Ascending aorta (tissue), 2 donors: ENCODE measurements around the gene KCNH3. TPM values are rescaled to one million over a fixed set of nuclear protein-coding genes. Genes with fewer than 3 reads are reported as not detected.

Experiments used
- DNase-seq, 2 donors: peaks; one replicate each; pipeline ENCODE4 v3.0.0-alpha.2; 2019; ENCODE audit warnings: low spot score in 2 of 2
- H3K27ac ChIP-seq, 2 donors: fragments of 200-600 bp; sonication (generic); one replicate each; pipeline ENCODE4 v1.5.1; 2016 to 2017; ENCODE audit warnings: mild to moderate bottlenecking in 1 of 2
- H3K27me3 ChIP-seq: fragments of 200-600 bp; sonication (generic); one replicate; pipeline ENCODE4 v1.5.1; 2017
- H3K36me3 ChIP-seq, 2 donors: fragments of 200-600 bp; sonication (generic); one replicate each; pipeline ENCODE4 v1.5.1; 2016
- H3K4me1 ChIP-seq, 2 donors: fragments of 200-600 bp; sonication (generic); one replicate each; pipeline ENCODE4 v1.5.1; 2016 to 2017; ENCODE audit warnings: mild to moderate bottlenecking in 1 of 2
- H3K4me3 ChIP-seq, 2 donors: fragments of 200-600 bp; sonication (generic); one replicate each; pipeline ENCODE4 v1.5.1; 2016 to 2017; ENCODE audit warnings: mild to moderate bottlenecking in 1 of 2
- H3K9me3 ChIP-seq, 2 donors: fragments of 200-600 bp; sonication (generic); one replicate each; pipeline ENCODE4 v1.5.1; 2016
- intact Hi-C: fragments of 100-400 bp; cut with DNase I; formaldehyde crosslinking; loops from one replicate; pipeline ENCODE4 v1.15.1; 2023
- total RNA-seq: library from RNA; depleted of rRNA; stranded (reverse); fragments of >200 nt; gene quantifications from one replicate; pipeline ENCODE4 v1.1.0, GENCODE V29; 2016
- TF ChIP-seq, protein P1 (sequence below), 3 experiments: fragments of 200-600 bp in 2 of 3; fragments of 450-650 bp in 1 of 3; sonication (generic) in 2 of 3; IDR thresholded peaks; one replicate each; pipeline ENCODE4 v1.5.1; 2016 to 2019; ENCODE audit warnings: antibody characterized with exemption in 3 of 3, mild to moderate bottlenecking in 1 of 3, moderate library complexity in 1 of 3

KCNH3 gene
- total RNA-seq, 1 donor from 2014 or later = not detected

- Histone ChIP-seq H3K27me3 (no peaks in the 10 kb centered on the region), H3K4me1 (no peaks in the 10 kb centered on the region), H3K4me3 (no peak overlapping the region), H3K27ac (no peak overlapping the region), H3K9me3 (no peaks in the 10 kb centered on the region), H3K36me3 (peaks cover 0 to 13% of the 10 kb centered on the region in 2 donors)
- TF ChIP-seq, protein P1, sequence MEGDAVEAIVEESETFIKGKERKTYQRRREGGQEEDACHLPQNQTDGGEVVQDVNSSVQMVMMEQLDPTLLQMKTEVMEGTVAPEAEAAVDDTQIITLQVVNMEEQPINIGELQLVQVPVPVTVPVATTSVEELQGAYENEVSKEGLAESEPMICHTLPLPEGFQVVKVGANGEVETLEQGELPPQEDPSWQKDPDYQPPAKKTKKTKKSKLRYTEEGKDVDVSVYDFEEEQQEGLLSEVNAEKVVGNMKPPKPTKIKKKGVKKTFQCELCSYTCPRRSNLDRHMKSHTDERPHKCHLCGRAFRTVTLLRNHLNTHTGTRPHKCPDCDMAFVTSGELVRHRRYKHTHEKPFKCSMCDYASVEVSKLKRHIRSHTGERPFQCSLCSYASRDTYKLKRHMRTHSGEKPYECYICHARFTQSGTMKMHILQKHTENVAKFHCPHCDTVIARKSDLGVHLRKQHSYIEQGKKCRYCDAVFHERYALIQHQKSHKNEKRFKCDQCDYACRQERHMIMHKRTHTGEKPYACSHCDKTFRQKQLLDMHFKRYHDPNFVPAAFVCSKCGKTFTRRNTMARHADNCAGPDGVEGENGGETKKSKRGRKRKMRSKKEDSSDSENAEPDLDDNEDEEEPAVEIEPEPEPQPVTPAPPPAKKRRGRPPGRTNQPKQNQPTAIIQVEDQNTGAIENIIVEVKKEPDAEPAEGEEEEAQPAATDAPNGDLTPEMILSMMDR (IDR thresholded peaks at IDR 0.05) = no peak
- DNase-seq = no peak
- intact Hi-C loops = no loop called here
Measured at GRCh38 chr12:49519574-49519936, 19.3 kb upstream of the KCNH3 start.

DNA sequence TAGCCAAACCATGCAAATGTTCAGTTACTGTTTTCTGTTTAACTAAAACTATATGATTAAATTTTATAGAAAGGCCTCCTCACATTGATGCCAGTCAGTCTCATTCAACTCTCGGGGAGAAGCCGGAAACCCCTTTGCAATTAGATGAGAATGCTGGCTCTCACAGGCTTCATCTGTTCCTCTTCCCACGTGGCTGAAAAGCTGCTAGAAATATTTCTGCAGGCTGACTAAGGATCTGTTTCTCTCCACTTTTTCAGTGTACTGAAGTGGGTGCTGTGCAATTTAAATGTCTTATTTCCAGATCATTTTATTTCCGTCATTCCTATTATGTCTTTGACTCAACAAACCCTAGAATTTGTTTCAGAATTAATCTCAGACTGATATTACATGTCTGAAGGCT lies 17.4 kb upstream of the KCNH3 start:
- no peaks in the 10 kb centered on the region for H3K9me3 ChIP-seq
- TF ChIP-seq, protein P1 (IDR thresholded peaks at IDR 0.05) = no peak
- H3K4me1 ChIP-seq = no peaks in the 10 kb centered on the region
- H3K4me3 ChIP-seq = no peak overlapping the region
- intact Hi-C loops = no loop called here
- no peaks in the 10 kb centered on the region for H3K27me3 ChIP-seq
- no peak overlapping the region for H3K27ac ChIP-seq
- DNase-seq = no peak
- H3K36me3 ChIP-seq = peaks cover 13 to 30% of the 10 kb centered on the region in 2 donors

DNA sequence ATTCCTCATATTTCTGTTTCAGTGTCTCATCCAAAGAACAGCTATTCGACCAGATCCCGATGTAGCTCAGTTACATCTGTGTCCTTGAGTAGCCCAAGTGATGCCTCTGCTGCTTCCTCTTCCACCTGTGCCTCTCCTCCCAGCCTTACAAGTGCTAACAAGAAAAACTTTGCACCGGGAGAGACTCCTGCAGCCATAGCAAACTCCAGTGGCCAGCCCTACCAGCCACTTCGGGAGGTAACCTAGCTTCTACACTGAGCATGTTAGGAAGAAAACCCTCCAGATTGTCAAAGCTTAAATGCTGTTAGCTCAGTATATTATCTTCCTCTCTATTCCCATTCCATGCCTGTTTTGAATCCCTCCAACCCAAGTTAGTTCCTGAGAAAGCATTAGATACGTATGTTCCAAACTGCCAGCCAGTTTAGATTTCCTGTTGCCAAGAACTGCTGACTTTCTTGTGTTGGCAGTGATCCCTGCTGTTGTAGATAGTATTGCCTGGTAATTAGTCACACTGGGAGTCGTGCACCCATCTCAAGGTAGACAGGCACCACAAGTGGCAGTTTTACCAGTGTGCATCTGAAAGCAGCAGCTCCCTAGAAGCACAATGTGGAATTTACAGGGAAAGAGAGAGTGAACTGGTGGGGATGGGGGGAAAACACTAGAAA lies 14.0 kb upstream of the KCNH3 start:
- H3K4me3 ChIP-seq = no peak overlapping the region
- no peak for DNase-seq
- peaks cover 13 to 35% of the 10 kb centered on the region in 2 donors for H3K36me3 ChIP-seq
- TF ChIP-seq, protein P1 (IDR thresholded peaks at IDR 0.05) = no peak
- no peaks in the 10 kb centered on the region for H3K9me3 ChIP-seq
- H3K27ac ChIP-seq = no peak overlapping the region
- intact Hi-C loops = no loop called here
- H3K27me3 ChIP-seq = no peaks in the 10 kb centered on the region
- H3K4me1 ChIP-seq = no peaks in the 10 kb centered on the region

DNA sequence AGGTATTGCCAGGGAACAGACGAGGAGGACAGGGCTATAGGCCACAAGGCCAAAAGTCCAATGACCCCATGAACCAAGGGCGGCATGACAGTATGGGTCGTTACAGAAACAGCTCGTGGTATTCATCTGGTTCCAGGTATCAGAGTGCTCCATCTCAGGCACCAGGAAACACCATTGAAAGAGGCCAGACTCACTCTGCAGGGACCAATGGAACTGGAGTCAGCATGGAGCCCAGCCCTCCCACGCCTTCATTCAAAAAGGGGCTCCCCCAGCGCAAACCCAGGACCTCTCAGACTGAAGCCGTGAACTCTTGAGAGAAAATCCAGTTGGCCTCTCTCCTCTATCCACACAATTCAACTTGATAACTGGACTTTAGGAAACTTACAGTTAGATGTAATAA lies 12.9 kb upstream of the KCNH3 start:
- Histone ChIP-seq H3K36me3 (peaks cover 13 to 35% of the 10 kb centered on the region in 2 donors), H3K27me3 (no peaks in the 10 kb centered on the region), H3K4me3 (no peak overlapping the region), H3K9me3 (no peaks in the 10 kb centered on the region), H3K27ac (no peak overlapping the region), H3K4me1 (no peaks in the 10 kb centered on the region)
- intact Hi-C loops = no loop called here
- no peak for DNase-seq
- TF ChIP-seq, protein P1 (IDR thresholded peaks at IDR 0.05) = no peak

DNA sequence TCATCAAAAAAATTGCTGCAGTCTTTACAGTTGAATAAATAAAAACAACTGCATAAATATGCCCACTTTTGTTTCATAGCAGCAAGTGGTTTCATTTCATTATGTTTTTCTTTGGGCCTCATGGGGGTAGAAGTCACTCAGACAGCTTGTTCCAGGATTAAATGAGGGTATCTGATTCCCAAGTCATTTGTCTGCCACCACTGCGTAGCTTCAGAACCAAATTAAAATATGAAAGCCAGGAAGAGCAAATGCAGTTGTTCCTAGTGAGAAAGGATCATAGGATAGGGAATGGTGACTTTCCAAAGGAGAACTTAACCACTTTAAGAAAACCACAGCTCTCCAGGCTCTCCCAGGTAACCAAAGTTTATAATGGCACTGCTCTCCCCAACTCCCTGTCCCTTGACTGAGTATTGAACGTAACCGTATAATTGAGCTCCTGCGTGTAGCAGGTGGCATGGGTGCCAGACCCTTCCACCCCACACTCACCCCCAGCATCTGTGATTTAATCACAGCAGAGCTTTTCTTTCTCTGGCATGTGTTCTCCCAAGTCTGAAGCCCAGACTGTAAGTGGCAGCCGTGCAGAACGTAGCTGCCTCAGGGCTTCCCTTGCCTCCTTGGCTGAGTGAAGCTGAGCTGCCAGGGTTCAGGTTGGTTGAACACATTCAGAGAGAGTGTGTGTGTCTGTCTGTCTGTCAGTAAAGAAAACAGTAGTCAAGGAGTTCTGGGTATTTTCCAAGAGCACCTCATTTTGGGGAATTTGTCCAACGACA lies 11.3 kb upstream of the KCNH3 start:
- TF ChIP-seq, protein P1 (IDR thresholded peaks at IDR 0.05) = no peak
- DNase-seq = no peak

More for the DNA sequence above, 11.3 kb upstream of the KCNH3 start:
- Histone ChIP-seq H3K36me3 (peaks cover 13 to 31% of the 10 kb centered on the region in 2 donors), H3K4me1 (no peaks in the 10 kb centered on the region), H3K9me3 (no peaks in the 10 kb centered on the region), H3K4me3 (no peak overlapping the region), H3K27me3 (no peaks in the 10 kb centered on the region), H3K27ac (no peak overlapping the region)
- intact Hi-C loops = no loop called here
